HTR-8/SVneo (cell line): Measurements from ENCODE around the gene LTA.

Experiments
- DNase-seq: peaks from one replicate; pipeline ENCODE4 v3.0.0; 2011; ENCODE audit warnings: low spot score, mixed read lengths; ENCODE audit not compliant: insufficient read length
- FAIRE-seq: peaks from 2 replicates; lab custom pipeline; 2011; peaks lifted over from hg19 to GRCh38; lab: Jason Lieb, UNC

Gene LTA

GRCh38 chr6:31568537-31568961, 3.5 kb upstream of the LTA start:
- no peak for FAIRE-seq
- DNase-seq = no peak

GRCh38 chr6:31569861-31570536, 2.1 kb upstream of the LTA start:
- FAIRE-seq = no peak
- no peak for DNase-seq

- DNase-seq (no peak), FAIRE-seq (no peak)
These were observed 1.4 kb downstream of the LTA start for GRCh38 chr6:31573239-31574105.

GRCh38 chr6:31574106-31575061, 2.3 kb downstream of the LTA start:
- FAIRE-seq (no peak), DNase-seq (no peak)

- no peak for FAIRE-seq
- DNase-seq = no peak
These were observed 3.3 kb downstream of the LTA start, which contains the start of gene TNF for GRCh38 chr6:31575335-31575901. TNF (plus strand) TSS chr6:31575565; CDS start chr6:31575742, 177 bp downstream.

GRCh38 chr6:31575952-31576685, 4.0 kb downstream of the LTA start:
- DNase-seq (no peak), FAIRE-seq (no peak)

GRCh38 chr6:31576897-31577578, 4.9 kb downstream of the LTA start:
- DNase-seq = no peak
- no peak for FAIRE-seq

- FAIRE-seq (no peak), DNase-seq (no peak)
These were observed 5.5 kb downstream of the LTA start for GRCh38 chr6:31577579-31577966.

- FAIRE-seq (no peak), DNase-seq (no peak)
These were observed 6.4 kb downstream of the LTA start for GRCh38 chr6:31578184-31579118.

GRCh38 chr6:31579119-31579505, 7.0 kb downstream of the LTA start:
- FAIRE-seq (no peak), DNase-seq (no peak)

GRCh38 chr6:31579546-31580437, 7.7 kb downstream of the LTA start:
- no peak for FAIRE-seq
- DNase-seq = no peak

- DNase-seq = no peak
- no peak for FAIRE-seq
These were observed 8.3 kb downstream of the LTA start for GRCh38 chr6:31580438-31580740.

- DNase-seq (peak; percentile 90), FAIRE-seq (no peak)
These were observed 8.8 kb downstream of the LTA start for GRCh38 chr6:31580807-31581433.

GRCh38 chr6:31581434-31582229, 9.5 kb downstream of the LTA start:
- FAIRE-seq (no peak), DNase-seq (no peak)

- FAIRE-seq = no peak
- no peak for DNase-seq
These were observed 10.1 kb downstream of the LTA start, which contains the start of gene LTB for GRCh38 chr6:31582230-31582643. LTB (minus strand) TSS chr6:31582424; CDS start chr6:31582417, 7 bp downstream.

- peak; percentile 20 for FAIRE-seq
- DNase-seq = no peak
These were observed 13.4 kb downstream of the LTA start for GRCh38 chr6:31585491-31585890.
